HEK293 (cell line): ENCODE data around the gene UACA.
"Not testable (repeated sequence)": the region's sequence is repeated elsewhere in the genome, so short reads cannot be mapped to it uniquely, and the experiment has no call there.

Source experiments
- CTCF ChIA-PET: fragments of 350-600 bp; formaldehyde crosslinking; extraction: SDS; loops from one replicate; lab custom pipeline; 2021; ENCODE audit warnings: antibody characterized with exemption; lab: Yijun Ruan, JAX
- POLR2A ChIA-PET: fragments of 300-600 bp; formaldehyde crosslinking; extraction: SDS; loops from one replicate; lab custom pipeline; 2020; ENCODE audit warnings: antibody characterized with exemption, inconsistent platforms; lab: Yijun Ruan, JAX
- H3K27ac ChIP-seq: fragments of 200-500 bp; sonication (Bioruptor generic); 2 replicates; pipeline ENCODE4 v1.5.1; 2014; ENCODE audit warnings: low read depth, low read length, control low read depth, inconsistent platforms; ENCODE audit errors: extremely low read depth
- H3K36me3 ChIP-seq, 2 experiments: fragments of 200-500 bp in 1 of 2; sonication (Bioruptor generic) in 1 of 2; 1 replicate in 1 of 2; 2 replicates in 1 of 2; pipeline ENCODE4 v1.5.1; 2014 to 2017; ENCODE audit warnings: inconsistent platforms in 2 of 2, low read length in 2 of 2; ENCODE audit not compliant: control insufficient read depth in 2 of 2, insufficient read depth in 1 of 2
- H3K4me1 ChIP-seq: fragments of 200-500 bp; sonication (Bioruptor generic); 2 replicates; pipeline ENCODE4 v1.5.1; 2014; ENCODE audit warnings: mild to moderate bottlenecking, low read length, inconsistent platforms; ENCODE audit not compliant: control insufficient read depth, insufficient read depth
- H3K4me3 ChIP-seq: 2 replicates; pipeline ENCODE4 v1.5.1; 2011; ENCODE audit warnings: low read depth, mild to moderate bottlenecking, control low read depth, low read length, moderate library complexity
- H3K9me3 ChIP-seq: fragments of 200-500 bp; sonication (Bioruptor generic); 2 replicates; pipeline ENCODE4 v1.5.1; 2014; ENCODE audit warnings: low read depth, low read length, inconsistent platforms; ENCODE audit not compliant: control insufficient read depth, insufficient read depth
- BCL6B ChIP-seq: fragments of 450-650 bp; formaldehyde crosslinking; IDR thresholded peaks from 2 replicates; pipeline ENCODE4 v1.5.1; 2017; ENCODE audit warnings: missing biosample characterization, missing genetic modification characterization
- FEZF1 ChIP-seq: fragments of 450-650 bp; formaldehyde crosslinking; IDR thresholded peaks from 2 replicates; pipeline ENCODE4 v1.5.1; 2016; ENCODE audit warnings: missing biosample characterization, missing genetic modification characterization
- HOXD13 ChIP-seq: sonication (generic); formaldehyde crosslinking; IDR thresholded peaks from 2 replicates; pipeline ENCODE4 v1.8.0; 2022; ENCODE audit warnings: missing genetic modification reagents, borderline replicate concordance
- KLF17 ChIP-seq: fragments of 450-650 bp; formaldehyde crosslinking; IDR thresholded peaks from 2 replicates; pipeline ENCODE4 v1.5.1; 2016; ENCODE audit warnings: missing biosample characterization, missing genetic modification characterization
- KLF8 ChIP-seq: fragments of 450-650 bp; formaldehyde crosslinking; IDR thresholded peaks from 2 replicates; pipeline ENCODE4 v1.5.1; 2016; ENCODE audit warnings: missing biosample characterization, missing genetic modification characterization
- PRDM1 ChIP-seq: fragments of 450-650 bp; formaldehyde crosslinking; IDR thresholded peaks from 2 replicates; pipeline ENCODE4; 2016; ENCODE audit warnings: missing biosample characterization, missing genetic modification characterization
- ZBTB44 ChIP-seq: fragments of 450-650 bp; IDR thresholded peaks from 2 replicates; pipeline ENCODE4 v1.5.1; 2018; ENCODE audit warnings: missing biosample characterization, mild to moderate bottlenecking, missing genetic modification characterization
- ZBTB8A ChIP-seq: fragments of 450-650 bp; formaldehyde crosslinking; IDR thresholded peaks from 2 replicates; pipeline ENCODE4 v1.5.1; 2016; ENCODE audit warnings: missing biosample characterization, missing genetic modification characterization
- ZFP3 ChIP-seq: fragments of 450-650 bp; formaldehyde crosslinking; IDR thresholded peaks from 2 replicates; pipeline ENCODE4 v1.5.1; 2016; ENCODE audit warnings: low read depth, missing biosample characterization, missing genetic modification characterization
- ZNF146 ChIP-seq: fragments of 450-650 bp; formaldehyde crosslinking; IDR thresholded peaks from 2 replicates; pipeline ENCODE4 v1.5.1; 2016; ENCODE audit warnings: missing biosample characterization, missing genetic modification characterization
- ZNF174 ChIP-seq: fragments of 450-650 bp; formaldehyde crosslinking; IDR thresholded peaks from 2 replicates; pipeline ENCODE4 v1.5.0; 2017; ENCODE audit warnings: missing biosample characterization, mild to moderate bottlenecking, missing genetic modification characterization
- ZNF175 ChIP-seq: fragments of 450-650 bp; formaldehyde crosslinking; IDR thresholded peaks from 2 replicates; pipeline ENCODE4 v1.5.1; 2016; ENCODE audit warnings: missing biosample characterization, missing genetic modification characterization
- ZNF266 ChIP-seq: fragments of 450-650 bp; formaldehyde crosslinking; IDR thresholded peaks from 2 replicates; pipeline ENCODE4 v1.5.1; 2016; ENCODE audit warnings: missing biosample characterization, missing genetic modification characterization, low read depth
- ZNF362 ChIP-seq: fragments of 450-650 bp; formaldehyde crosslinking; IDR thresholded peaks from 2 replicates; pipeline ENCODE4 v1.5.1; 2016; ENCODE audit warnings: missing biosample characterization, missing genetic modification characterization
- ZNF404 ChIP-seq: fragments of 450-650 bp; formaldehyde crosslinking; IDR thresholded peaks from 2 replicates; pipeline ENCODE4 v1.5.1; 2017; ENCODE audit warnings: missing biosample characterization, missing genetic modification characterization
- ZNF580 ChIP-seq: fragments of 450-650 bp; formaldehyde crosslinking; IDR thresholded peaks from 2 replicates; pipeline ENCODE4 v1.5.1; 2016; ENCODE audit warnings: missing biosample characterization, missing genetic modification characterization
- ZNF629 ChIP-seq: fragments of 450-650 bp; formaldehyde crosslinking; IDR thresholded peaks from 2 replicates; pipeline ENCODE4 v1.5.1; 2017; ENCODE audit warnings: missing biosample characterization, missing genetic modification characterization
- ZSCAN18 ChIP-seq: fragments of 450-650 bp; formaldehyde crosslinking; IDR thresholded peaks from 2 replicates; pipeline ENCODE4 v1.5.1; 2016; ENCODE audit warnings: missing biosample characterization, missing genetic modification characterization

The UACA gene

GRCh38 chr15:70741107-70741531, 22.2 kb downstream of the UACA start (continued):
- TF ChIP-seq ZNF175 (tag by site-specific recombination) = no peak

GRCh38 chr15:70735040-70735439, 28.3 kb downstream of the UACA start:
- H3K4me1 ChIP-seq, H3K9me3 ChIP-seq, POLR2A ChIA-PET, H3K36me3 ChIP-seq, H3K27ac ChIP-seq, H3K4me3 ChIP-seq: not testable (repeated sequence)
- peak; percentile 66; the same call in 1 of the 2 replicates for TF ChIP-seq ZNF362 (tag by site-specific recombination)
- CTCF ChIA-PET = interaction anchor here (1.1 to 1.8 kb wide), 3 partner anchors 9 to 77 kb away, joined by 5 to 8 read pairs (median 6); no protein-coding TSS in a partner anchor

GRCh38 chr15:70729164-70729563, 34.2 kb downstream of the UACA start:
- CTCF ChIA-PET = interaction anchor here (1.3 kb wide), 1 partner anchor 82 kb away, joined by 3 read pairs; no protein-coding TSS in a partner anchor
- Histone ChIP-seq H3K36me3 (no peaks in the 10 kb centered on the region; a peak in 1 of 3 replicates), H3K4me3 (no peak overlapping the region), H3K27ac (no peak overlapping the region), H3K4me1 (no peaks in the 10 kb centered on the region)
- POLR2A ChIA-PET = no interaction called here
- TF ChIP-seq ZNF146 = peak; percentile 83
- no peak for TF ChIP-seq HOXD13 (CRISPR knock-in tag)
- TF ChIP-seq ZNF580 (tag by site-specific recombination) = peak; percentile 60; the same call in 1 of the 2 replicates
- TF ChIP-seq, all 188 proteins: peak for 2
- no peaks in the 10 kb centered on the region for H3K9me3 ChIP-seq

- Histone ChIP-seq H3K9me3 (no peaks in the 10 kb centered on the region), H3K27ac (no peak overlapping the region), H3K4me3 (no peak overlapping the region), H3K36me3 (no peaks in the 10 kb centered on the region; a peak in 1 of 3 replicates), H3K4me1 (no peaks in the 10 kb centered on the region)
- TF ChIP-seq ZNF629 (tag by site-specific recombination) = no peak
- TF ChIP-seq PRDM1 = peak; percentile 55
- no peak for TF ChIP-seq ZBTB8A (tag by site-specific recombination)
- TF ChIP-seq ZNF174 (tag by site-specific recombination) = no peak
- peak; percentile 47; the same call in 1 of the 2 replicates for TF ChIP-seq ZBTB44 (tag by site-specific recombination)
- ChIA-PET CTCF (interaction anchor here (0.6 to 5.5 kb wide), 12 partner anchors 9 to 409 kb away, joined by 3 to 26 read pairs (median 6); no protein-coding TSS in a partner anchor), POLR2A (interaction anchor here (1.3 kb wide), 1 partner anchor 37 kb away, joined by 4 read pairs; the partner anchor contains the start of gene UACA)
Measured at GRCh38 chr15:70726753-70727152, 36.6 kb downstream of the UACA start.

GRCh38 chr15:70723927-70724326, 39.4 kb downstream of the UACA start:
- TF ChIP-seq ZSCAN18 (tag by site-specific recombination) = no peak
- no peak for TF ChIP-seq KLF8 (tag by site-specific recombination)
- no peak for TF ChIP-seq ZFP3 (tag by site-specific recombination)
- TF ChIP-seq KLF17 = no peak
- no peak for TF ChIP-seq ZNF404 (tag by site-specific recombination)
- no peak for TF ChIP-seq ZNF266 (tag by site-specific recombination)
- TF ChIP-seq BCL6B = no peak
- TF ChIP-seq FEZF1 (tag by site-specific recombination) = no peak
- TF ChIP-seq, all 188 proteins: peak for 0
- Histone ChIP-seq H3K36me3 (no peaks in the 10 kb centered on the region; a peak in 1 of 3 replicates), H3K27ac (no peak overlapping the region), H3K4me3 (no peak overlapping the region), H3K9me3 (no peaks in the 10 kb centered on the region), H3K4me1 (no peaks in the 10 kb centered on the region)
- CTCF ChIA-PET = interaction anchor here (0.7 to 5.5 kb wide), 9 partner anchors 10 to 88 kb away, joined by 3 to 102 read pairs (median 26); no protein-coding TSS in a partner anchor
- POLR2A ChIA-PET = no interaction called here
